Measurements from ENCODE around the gene HAPLN2. TPM values are rescaled to one million over a fixed set of nuclear protein-coding genes. Genes with fewer than 3 reads are reported as not detected.

The HAPLN2 gene
- total and polyA plus RNA-seq, 12 donors, result 0.17 to 3.1 (median 1.1) TPM; not detected in 4

DNA sequence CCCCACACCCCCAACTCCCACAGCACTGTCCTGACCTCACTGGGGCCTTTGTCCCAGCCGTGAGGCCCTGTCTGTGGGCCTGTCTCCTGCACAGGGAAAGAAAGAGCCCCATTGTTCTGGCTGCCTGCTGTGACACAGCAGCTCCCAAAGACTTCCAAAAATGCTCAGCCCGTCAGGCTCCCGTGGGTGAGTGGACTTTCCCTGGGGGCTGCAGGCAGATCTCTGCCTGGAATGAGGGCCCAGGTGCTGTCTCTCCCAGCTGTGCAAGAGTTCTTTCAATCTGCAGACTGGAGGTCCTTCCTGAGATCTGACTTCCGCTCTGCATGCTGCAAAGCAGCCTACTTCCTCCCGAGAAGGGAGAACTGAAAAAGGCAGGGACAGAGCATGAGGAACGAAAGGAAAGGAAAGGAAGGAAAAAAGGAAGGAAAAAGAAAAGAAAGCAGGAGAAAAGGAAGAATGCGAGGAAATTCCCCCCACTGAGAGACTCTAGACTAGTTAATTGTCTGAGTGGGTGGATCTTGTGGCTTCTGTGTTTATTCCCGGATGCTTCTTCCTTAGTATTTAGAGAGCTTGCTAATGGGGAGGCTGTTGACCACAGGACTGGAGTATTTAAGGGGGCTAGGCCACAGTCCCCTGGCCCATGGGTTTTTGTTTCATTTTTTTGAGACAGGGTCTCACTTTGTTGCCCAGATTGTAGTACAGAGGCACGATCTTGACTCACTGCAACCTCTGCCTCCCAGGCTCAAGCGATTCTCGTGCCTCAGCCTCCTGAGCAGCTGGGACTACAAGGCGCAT is 43.0 kb downstream of the HAPLN2 start:
- TF ChIP-seq, protein P1, sequence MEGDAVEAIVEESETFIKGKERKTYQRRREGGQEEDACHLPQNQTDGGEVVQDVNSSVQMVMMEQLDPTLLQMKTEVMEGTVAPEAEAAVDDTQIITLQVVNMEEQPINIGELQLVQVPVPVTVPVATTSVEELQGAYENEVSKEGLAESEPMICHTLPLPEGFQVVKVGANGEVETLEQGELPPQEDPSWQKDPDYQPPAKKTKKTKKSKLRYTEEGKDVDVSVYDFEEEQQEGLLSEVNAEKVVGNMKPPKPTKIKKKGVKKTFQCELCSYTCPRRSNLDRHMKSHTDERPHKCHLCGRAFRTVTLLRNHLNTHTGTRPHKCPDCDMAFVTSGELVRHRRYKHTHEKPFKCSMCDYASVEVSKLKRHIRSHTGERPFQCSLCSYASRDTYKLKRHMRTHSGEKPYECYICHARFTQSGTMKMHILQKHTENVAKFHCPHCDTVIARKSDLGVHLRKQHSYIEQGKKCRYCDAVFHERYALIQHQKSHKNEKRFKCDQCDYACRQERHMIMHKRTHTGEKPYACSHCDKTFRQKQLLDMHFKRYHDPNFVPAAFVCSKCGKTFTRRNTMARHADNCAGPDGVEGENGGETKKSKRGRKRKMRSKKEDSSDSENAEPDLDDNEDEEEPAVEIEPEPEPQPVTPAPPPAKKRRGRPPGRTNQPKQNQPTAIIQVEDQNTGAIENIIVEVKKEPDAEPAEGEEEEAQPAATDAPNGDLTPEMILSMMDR (IDR thresholded peaks at IDR 0.05), result no peak
- TF ChIP-seq POLR2A (IDR thresholded peaks at IDR 0.05), result no peak
- no peak for DNase-seq
- no peaks in the 10 kb centered on the region for H3K27me3 ChIP-seq
- 61 to 70% (median 65%) methylated on average over 12 of the region's 12 CpGs for WGBS, 4 donors
- peak overlapping the region in 4 of 5 donors; percentile 22 to 93 (median 90) for H3K27ac ChIP-seq
- peaks cover 34 to 71% of the 10 kb centered on the region in 2 donors for H3K4me1 ChIP-seq (replicated peaks in 1 of 2)
- intact Hi-C loops (cut with DNase I), result no loop called here
- H3K4me3 ChIP-seq, result no peak overlapping the region
- H3K9me3 ChIP-seq (replicated peaks in 1 of 3), result no peaks in the 10 kb centered on the region
- H3K36me3 ChIP-seq (replicated peaks in 1 of 2), result no peaks in the 10 kb centered on the region

- Histone ChIP-seq H3K4me3 (no peak overlapping the region), H3K9me3 (replicated peaks in 1 of 3) (no peaks in the 10 kb centered on the region), H3K36me3 (replicated peaks in 1 of 2) (no peaks in the 10 kb centered on the region), H3K27me3 (no peaks in the 10 kb centered on the region), H3K4me1 (replicated peaks in 1 of 2) (peaks cover 28 to 69% of the 10 kb centered on the region in 2 donors), H3K27ac (peak overlapping the region in 2 of 5 donors; percentile 60 to 93)
- DNase-seq, result no peak
- no peak for TF ChIP-seq POLR2A (IDR thresholded peaks at IDR 0.05)
- intact Hi-C loops (cut with DNase I), result no loop called here
- 86 to 93% (median 89%) methylated on average over 5 of the region's 5 CpGs for WGBS, 4 donors
Observed at GRCh38 chr1:156662800-156663055, 43.5 kb downstream of the HAPLN2 start.

GRCh38 chr1:156663178-156663577 is 44.0 kb downstream of the HAPLN2 start:
- H3K4me3 ChIP-seq, result no peak overlapping the region
- no peaks in the 10 kb centered on the region for H3K36me3 ChIP-seq (replicated peaks in 1 of 2)
- H3K9me3 ChIP-seq (replicated peaks in 1 of 3), result no peaks in the 10 kb centered on the region
- H3K27ac ChIP-seq, result peak overlapping the region in 2 of 5 donors; percentile 60 to 93
- H3K27me3 ChIP-seq, result no peaks in the 10 kb centered on the region
- intact Hi-C loops (cut with DNase I), result no loop called here
- no peak for TF ChIP-seq POLR2A (IDR thresholded peaks at IDR 0.05)
- TF ChIP-seq, protein P1 (IDR thresholded peaks at IDR 0.05), result no peak
- 39 to 56% (median 49%) methylated on average over 4 to 5 of the region's 5 CpGs for whole genome bisulfite sequencing, 4 donors
- peak in 2 of 7 donors; percentile 37 to 46 for DNase-seq
- H3K4me1 ChIP-seq (replicated peaks in 1 of 2), result peaks cover 27 to 72% of the 10 kb centered on the region in 2 donors

- intact Hi-C loops (cut with DNase I), result no loop called here
- Histone ChIP-seq H3K27ac (peak overlapping the region in 2 of 5 donors; percentile 70 to 93), H3K4me3 (no peak overlapping the region), H3K27me3 (no peaks in the 10 kb centered on the region), H3K36me3 (replicated peaks in 1 of 2) (no peaks in the 10 kb centered on the region), H3K4me1 (replicated peaks in 1 of 2) (peaks cover 27 to 71% of the 10 kb centered on the region in 2 donors), H3K9me3 (replicated peaks in 1 of 3) (no peaks in the 10 kb centered on the region)
- 60 to 79% (median 63%) methylated on average over 5 of the region's 5 CpGs for WGBS, 4 donors
- no peak for DNase-seq
- TF ChIP-seq POLR2A (IDR thresholded peaks at IDR 0.05), result no peak
- TF ChIP-seq, protein P1 (IDR thresholded peaks at IDR 0.05), result no peak
Observed at GRCh38 chr1:156664046-156664766, 45.0 kb downstream of the HAPLN2 start.

Data from adrenal gland (tissue), 12 donors.